Measurements from ENCODE around the gene ZNF513. TPM values are rescaled to one million over a fixed set of nuclear protein-coding genes. Genes with fewer than 3 reads are reported as not detected.
"Not testable (repeated sequence)": the region's sequence is repeated elsewhere in the genome, so short reads cannot be mapped to it uniquely, and the experiment has no call there.

Gene ZNF513
- total RNA-seq, 2 experiments from 2014 or later, result 12.7 to 15.4 TPM

DNA sequence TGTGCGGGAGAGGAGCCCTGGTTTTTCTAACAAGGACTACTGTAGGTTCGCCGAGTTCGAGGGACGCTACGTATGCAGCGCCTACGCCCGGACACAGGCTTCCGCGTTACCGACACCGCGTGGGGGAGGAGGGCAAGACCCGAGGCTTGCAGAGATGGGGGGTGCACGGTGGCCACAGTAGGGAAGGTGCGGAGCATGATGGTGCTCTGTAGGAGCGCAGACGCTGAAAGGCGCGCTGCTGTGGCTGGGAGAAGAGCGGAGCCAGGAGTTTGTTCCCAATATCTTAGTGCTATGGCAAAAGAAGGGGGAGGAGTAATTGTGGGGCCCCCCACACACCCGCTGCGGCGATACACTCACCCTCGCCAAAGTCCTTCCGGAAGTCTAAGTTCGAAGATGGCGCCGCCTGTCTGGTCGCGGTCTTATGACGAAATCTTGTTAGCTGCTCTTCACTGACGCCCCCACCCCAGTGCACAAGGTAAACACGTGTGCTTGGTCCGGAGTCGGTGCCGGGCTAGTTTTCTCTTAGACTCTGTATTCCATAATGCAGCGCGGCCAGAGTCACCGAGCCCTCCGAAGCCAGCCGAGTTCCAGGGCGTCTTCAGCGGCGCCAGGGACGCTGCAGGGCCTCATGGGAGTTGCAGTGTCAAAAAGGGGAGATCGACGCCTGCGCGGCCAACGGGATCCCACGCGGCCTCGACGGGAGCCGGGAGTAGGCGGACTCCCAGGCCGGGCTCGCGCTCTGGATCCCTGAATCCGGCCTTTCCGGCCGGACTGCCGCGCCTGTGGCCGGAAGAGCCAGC is 24.0 kb downstream of the ZNF513 start, which contains the start of gene GTF3C2:
Gene GTF3C2 (minus strand): TSS at position 383 of the 800 bp plus-strand sequence. CDS start 13,210 bp downstream, outside the sequence.
- H3K27ac Mint-ChIP-seq, result peak within 1 kb of the TSS; percentile 99
- ATAC-seq, result peak; percentile 85

DNA sequence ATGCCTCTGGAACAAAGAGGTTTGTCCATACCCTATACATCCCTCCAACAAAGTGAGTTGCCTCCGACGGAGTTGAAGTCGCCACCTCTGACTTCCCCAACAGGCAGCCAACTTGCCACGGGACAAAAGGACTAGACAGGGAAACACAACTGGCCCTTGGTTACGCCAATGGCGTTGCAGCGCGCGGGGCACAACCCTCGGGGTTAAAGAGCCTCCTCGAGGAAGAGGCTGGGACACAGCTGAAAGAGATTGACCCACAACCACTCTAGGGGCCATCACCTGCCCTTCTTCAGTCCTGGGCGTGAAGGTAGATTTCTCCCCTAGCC is 24.5 kb downstream of the ZNF513 start:
- Mint-ChIP-seq H3K27ac (peak overlapping the region; percentile 99), H3K9me3 (ENCODE audit: low read depth) (no peaks in the 10 kb centered on the region), H3K36me3 (peaks cover 12% of the 10 kb centered on the region), H3K4me1 (peaks cover 48% of the 10 kb centered on the region), H3K27me3 (no peaks in the 10 kb centered on the region), H3K4me3 (peak overlapping the region; percentile 94)
- DNase-seq, result no peak
- ATAC-seq, result peak; percentile 52
- CTCF ChIA-PET, result interaction anchor here (0.7 to 2.8 kb wide), 3 partner anchors 13 to 54 kb away, joined by 3 to 23 read pairs (median 5); partner anchors contain the start of genes EIF2B4 and PPM1G

More for the DNA sequence above, 24.0 kb downstream of the ZNF513 start, which contains the start of gene GTF3C2:
- no peaks in the 10 kb centered on the region for H3K27me3 Mint-ChIP-seq
- peaks cover 13% of the 10 kb centered on the region for H3K36me3 Mint-ChIP-seq
- DNase-seq, result peak; percentile 97
- peak within 1 kb of the TSS; percentile 94 for H3K4me3 Mint-ChIP-seq
- H3K9me3 Mint-ChIP-seq (ENCODE audit: low read depth), result no peaks in the 10 kb centered on the region
- CTCF ChIA-PET, result interaction anchor here (1.0 to 2.8 kb wide), 4 partner anchors 12 to 327 kb away, joined by 3 to 23 read pairs (median 4); partner anchors contain the start of genes EIF2B4 and PPM1G
- peaks cover 47% of the 10 kb centered on the region for H3K4me1 Mint-ChIP-seq

DNA sequence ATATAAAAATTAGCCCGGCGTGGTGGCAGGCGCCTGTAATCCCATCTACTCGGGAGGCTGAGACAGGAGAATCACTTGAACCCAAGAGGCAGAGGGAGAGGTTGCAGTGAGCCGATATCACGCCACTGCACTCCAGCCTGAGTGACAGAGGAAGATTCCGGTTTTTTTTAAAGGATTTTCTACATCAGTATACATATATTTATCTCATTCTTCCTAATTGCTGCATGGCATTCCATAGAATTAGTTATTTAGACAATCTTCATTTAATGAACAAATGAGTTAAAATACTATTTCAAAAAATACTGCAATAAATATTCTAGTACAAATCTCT is 26.0 kb downstream of the ZNF513 start:
- Mint-ChIP-seq H3K4me3 (no peak overlapping the region), H3K4me1 (peaks cover 48% of the 10 kb centered on the region), H3K27ac (no peak overlapping the region), H3K27me3 (no peaks in the 10 kb centered on the region), H3K9me3 (ENCODE audit: low read depth) (no peaks in the 10 kb centered on the region), H3K36me3 (peaks cover 8% of the 10 kb centered on the region)
- DNase-seq, result no peak
- CTCF ChIA-PET, result no interaction called here
- no peak for ATAC-seq

DNA sequence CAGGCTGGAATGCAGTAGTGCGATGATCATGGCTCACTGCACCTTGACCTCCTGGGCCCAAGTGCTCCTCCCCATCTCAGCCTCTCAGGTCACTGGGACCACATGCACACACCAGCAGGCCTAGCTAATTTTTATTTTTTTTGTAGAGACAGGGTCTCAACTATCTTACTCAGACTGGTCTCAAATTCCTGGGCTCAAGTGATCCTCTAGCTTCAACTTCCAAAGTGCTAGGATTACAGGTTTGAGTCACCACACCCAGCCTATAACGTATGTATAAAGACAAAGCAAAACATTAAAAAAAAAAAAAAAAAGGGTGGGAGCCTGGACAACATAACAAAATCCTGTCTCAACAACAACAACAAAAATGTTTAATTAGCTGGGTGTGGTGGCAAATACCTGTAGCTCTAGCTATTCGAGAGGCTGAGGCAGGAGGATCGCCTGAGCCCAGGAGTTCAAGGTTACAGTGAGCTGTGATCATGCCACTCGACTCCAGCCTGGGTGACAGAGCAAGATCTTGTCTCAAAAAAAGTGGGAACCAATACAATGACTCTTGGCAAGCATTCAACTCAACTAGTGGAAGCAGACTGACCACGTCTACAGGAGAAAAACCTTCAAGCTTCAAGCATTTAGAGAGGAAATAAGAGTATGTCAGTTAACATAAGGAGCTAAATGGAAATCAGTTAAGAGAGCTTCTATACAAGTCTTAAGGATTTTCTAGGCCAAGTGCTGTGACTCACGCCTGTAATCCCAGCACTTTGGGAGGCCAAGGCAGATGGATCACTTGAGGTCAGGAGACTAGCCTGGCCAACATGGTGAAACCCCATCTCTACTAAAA is 26.6 kb downstream of the ZNF513 start:
- Mint-ChIP-seq H3K4me1 (peaks cover 48% of the 10 kb centered on the region), H3K9me3 (ENCODE audit: low read depth) (no peaks in the 10 kb centered on the region), H3K27me3 (no peaks in the 10 kb centered on the region), H3K4me3 (no peak overlapping the region), H3K27ac (no peak overlapping the region), H3K36me3 (peaks cover 10% of the 10 kb centered on the region)
- CTCF ChIA-PET, result interaction anchor here (1.1 to 1.2 kb wide), 2 partner anchors 15 to 50 kb away, joined by 3 read pairs; no protein-coding TSS in a partner anchor
- DNase-seq (no peak), ATAC-seq (no peak)

DNA sequence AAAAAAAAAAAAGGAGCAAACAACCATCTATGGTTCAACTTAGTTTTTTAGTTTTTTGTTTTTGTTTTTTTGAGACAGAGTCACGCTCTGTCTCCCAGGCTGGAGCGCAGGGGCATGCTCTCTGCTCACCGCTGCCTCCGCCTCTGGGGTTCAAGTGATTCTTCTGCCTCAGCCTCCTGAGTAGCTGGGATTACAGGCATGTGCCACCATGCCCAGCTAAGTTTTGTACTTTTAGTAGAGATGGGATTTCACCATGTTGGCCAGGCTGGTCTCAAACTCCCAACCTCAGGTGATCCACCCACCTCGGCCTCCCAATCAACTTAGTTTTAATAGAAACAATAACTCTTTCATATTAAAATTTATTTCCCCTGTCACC is 27.2 kb downstream of the ZNF513 start:
- Mint-ChIP-seq H3K4me1 (peaks cover 45% of the 10 kb centered on the region), H3K36me3 (peaks cover 10% of the 10 kb centered on the region)
- CTCF ChIA-PET, result interaction anchor here (1.0 to 1.2 kb wide), 4 partner anchors 10 to 330 kb away, joined by 3 read pairs; no protein-coding TSS in a partner anchor
- H3K9me3 Mint-ChIP-seq (ENCODE audit: low read depth); ATAC-seq; H3K4me3 Mint-ChIP-seq; H3K27ac Mint-ChIP-seq; DNase-seq; H3K27me3 Mint-ChIP-seq: not testable (repeated sequence)

DNA sequence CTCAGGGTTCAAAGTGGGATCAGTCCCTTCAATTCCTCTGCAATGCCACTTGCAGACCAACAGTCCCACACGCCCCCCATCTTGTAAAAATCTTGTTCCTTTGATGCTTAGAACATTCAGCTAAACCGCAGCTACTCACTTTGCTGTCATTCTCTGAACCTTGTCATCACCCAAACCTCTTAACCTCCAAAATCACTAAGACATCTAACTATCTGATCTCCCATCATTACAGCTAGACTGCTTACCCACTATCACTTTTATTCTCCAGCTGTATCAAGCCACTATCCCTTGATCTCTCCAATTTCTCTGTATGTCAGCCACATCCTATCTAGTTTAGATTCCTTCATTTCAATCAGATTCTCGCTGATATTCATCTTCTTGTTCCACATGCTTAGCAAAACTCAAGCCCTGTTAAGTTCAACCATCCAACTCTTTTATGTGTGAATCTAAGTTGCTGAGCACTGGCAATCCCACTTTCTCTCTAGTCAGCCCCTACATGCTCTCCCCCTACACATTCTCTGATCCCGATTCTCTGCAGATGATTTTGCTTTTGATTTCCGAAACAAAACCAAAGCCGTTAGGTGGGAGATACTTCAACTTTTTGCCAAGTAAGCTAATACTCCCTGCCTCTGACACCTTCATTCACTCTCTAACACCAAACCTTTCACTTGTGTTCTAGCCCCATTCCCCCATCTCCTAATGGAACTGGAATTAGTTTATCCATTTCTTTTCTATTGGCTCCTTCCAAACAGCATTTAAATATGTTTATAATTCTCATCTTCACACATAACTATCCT is 28.5 kb downstream of the ZNF513 start:
- H3K27ac Mint-ChIP-seq, result peak overlapping the region; percentile 9

DNA sequence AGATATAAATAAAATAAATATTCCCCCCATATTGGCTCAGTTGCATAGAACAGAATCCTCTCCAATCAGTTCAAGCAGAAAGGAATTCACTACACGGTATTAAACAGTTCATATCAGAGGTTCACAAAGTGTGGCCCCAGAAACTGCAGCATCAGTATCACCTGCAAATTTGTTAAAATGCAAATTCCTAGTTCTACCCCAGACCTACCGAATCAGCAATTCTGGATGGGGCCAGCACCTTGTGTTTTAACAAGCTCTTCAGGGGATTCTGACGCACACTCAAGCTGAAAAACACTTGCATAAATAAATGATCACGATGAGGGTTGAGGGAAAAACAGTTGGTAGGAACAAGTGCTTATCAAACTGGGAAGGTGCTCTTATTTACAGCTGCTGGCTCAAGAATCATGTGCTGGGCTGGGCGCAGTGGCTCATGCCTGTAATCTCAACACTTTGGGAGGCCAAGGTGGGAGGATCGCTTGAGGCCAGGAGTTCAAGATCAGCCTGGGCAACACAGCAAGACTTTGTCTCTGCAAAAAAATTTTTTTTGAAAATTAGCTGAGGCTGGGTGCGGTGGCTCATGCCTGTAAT is 30.3 kb downstream of the ZNF513 start:
- H3K9me3 Mint-ChIP-seq (ENCODE audit: low read depth), result no peaks in the 10 kb centered on the region
- CTCF ChIA-PET, result interaction anchor here (1.1 kb wide), 1 partner anchor 333 kb away, joined by 6 read pairs; no protein-coding TSS in a partner anchor
- peaks cover 29% of the 10 kb centered on the region for H3K4me1 Mint-ChIP-seq

More for the DNA sequence above, 28.5 kb downstream of the ZNF513 start:
- ATAC-seq (no peak), DNase-seq (no peak)
- CTCF ChIA-PET, result interaction anchor here (0.6 to 1.4 kb wide), 6 partner anchors 8 to 331 kb away, joined by 3 to 4 read pairs (median 3); partner anchors contain the start of genes ATRAID, PPM1G and SLC5A6
- Mint-ChIP-seq H3K4me3 (peak overlapping the region; percentile 1), H3K9me3 (ENCODE audit: low read depth) (no peaks in the 10 kb centered on the region), H3K27me3 (no peaks in the 10 kb centered on the region), H3K4me1 (peaks cover 36% of the 10 kb centered on the region), H3K36me3 (peaks cover 12% of the 10 kb centered on the region)

DNA sequence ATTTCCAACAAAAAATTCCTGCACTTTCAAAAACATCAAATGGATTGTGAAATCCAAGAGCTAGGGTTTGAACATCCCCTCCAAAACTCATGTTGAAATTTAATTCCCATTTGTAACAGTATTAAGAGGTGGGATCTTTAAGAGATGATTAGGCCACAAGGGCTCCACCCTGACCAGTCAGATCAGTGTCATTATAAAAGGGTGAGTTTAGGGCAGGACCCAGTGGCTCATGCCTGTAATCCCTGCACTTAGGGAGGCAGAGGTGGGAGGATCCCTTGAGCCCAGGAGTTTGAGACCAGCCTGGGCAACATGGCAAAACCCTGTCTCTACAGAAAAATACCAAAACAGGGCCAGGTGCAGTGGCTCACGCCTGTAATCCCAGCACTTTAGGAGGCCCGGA is 32.9 kb downstream of the ZNF513 start:
- DNase-seq (no peak), ATAC-seq (no peak)
- Mint-ChIP-seq H3K27ac (no peak overlapping the region), H3K4me1 (peaks cover 16% of the 10 kb centered on the region), H3K36me3 (peaks cover 13% of the 10 kb centered on the region), H3K27me3 (no peaks in the 10 kb centered on the region), H3K9me3 (ENCODE audit: low read depth) (no peaks in the 10 kb centered on the region), H3K4me3 (no peak overlapping the region)
- CTCF ChIA-PET, result no interaction called here

More for the DNA sequence above, 30.3 kb downstream of the ZNF513 start:
- Mint-ChIP-seq H3K27ac (no peak overlapping the region), H3K27me3 (no peaks in the 10 kb centered on the region), H3K36me3 (peaks cover 12% of the 10 kb centered on the region), H3K4me3 (no peak overlapping the region)
- no peak for DNase-seq
- no peak for ATAC-seq

DNA sequence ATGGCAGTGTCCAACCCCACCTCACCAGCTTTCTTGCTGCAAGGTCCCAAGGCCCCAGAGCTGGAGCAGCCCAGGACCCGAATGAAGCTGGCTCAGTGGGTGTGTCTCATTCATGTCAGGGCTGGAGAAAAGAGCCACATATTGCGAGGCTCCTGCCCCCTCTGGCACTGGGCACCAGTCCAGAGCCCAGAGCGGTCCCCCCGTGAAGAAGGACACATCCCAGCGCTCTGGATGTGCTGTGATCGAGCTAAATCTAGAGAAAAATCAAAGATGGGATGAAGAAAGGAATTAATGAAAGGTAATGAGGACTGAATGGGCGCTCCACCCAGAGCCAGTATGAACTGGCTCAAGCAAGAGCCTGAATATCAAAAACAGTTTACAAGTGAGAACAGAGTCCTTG is 44.4 kb downstream of the ZNF513 start:
- ATAC-seq (no peak), DNase-seq (no peak)
- Mint-ChIP-seq H3K4me1 (no peaks in the 10 kb centered on the region), H3K36me3 (peaks cover 37% of the 10 kb centered on the region), H3K27ac (no peak overlapping the region), H3K9me3 (ENCODE audit: low read depth) (no peaks in the 10 kb centered on the region), H3K4me3 (no peak overlapping the region), H3K27me3 (no peaks in the 10 kb centered on the region)
- CTCF ChIA-PET, result interaction anchor here (1.1 to 1.5 kb wide), 2 partner anchors 33 to 56 kb away, joined by 3 to 4 read pairs; no protein-coding TSS in a partner anchor

DNA sequence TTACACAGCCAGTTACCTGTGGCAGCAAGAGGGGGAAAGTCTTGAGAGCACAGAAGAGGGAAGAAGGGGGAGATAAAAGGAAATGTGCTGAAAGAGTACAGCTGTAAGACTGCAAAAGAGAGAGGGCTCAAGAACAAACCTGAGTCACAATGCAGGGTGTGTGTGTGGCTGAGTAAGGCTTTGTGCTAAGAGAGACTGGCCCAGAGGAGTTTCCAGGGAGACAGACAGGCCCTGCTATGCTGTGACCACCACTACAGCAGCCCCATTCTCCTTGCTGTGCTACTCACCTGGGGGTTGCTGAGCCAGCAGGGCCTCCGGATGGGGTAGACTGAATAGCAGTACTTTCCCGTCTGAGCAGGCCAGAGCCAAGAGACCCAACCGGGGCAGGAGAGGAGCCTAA is 45.2 kb downstream of the ZNF513 start:
- H3K36me3 Mint-ChIP-seq, result peaks cover 35% of the 10 kb centered on the region
- no peaks in the 10 kb centered on the region for H3K27me3 Mint-ChIP-seq
- CTCF ChIA-PET, result interaction anchor here (1.1 kb wide), 1 partner anchor 56 kb away, joined by 4 read pairs; no protein-coding TSS in a partner anchor
- DNase-seq, result no peak
- H3K4me3 Mint-ChIP-seq, result no peak overlapping the region
- no peak for ATAC-seq
- H3K9me3 Mint-ChIP-seq (ENCODE audit: low read depth), result no peaks in the 10 kb centered on the region
- H3K4me1 Mint-ChIP-seq, result no peaks in the 10 kb centered on the region
- no peak overlapping the region for H3K27ac Mint-ChIP-seq
